Suprapubic skin (tissue), 4 donors: ENCODE data around the gene CNIH2. TPM values are rescaled to one million over a fixed set of nuclear protein-coding genes. Genes with fewer than 3 reads are reported as not detected.

Source experiments
- DNase-seq, 2 donors: peaks; one replicate each; pipeline ENCODE4 v3.0.0-alpha.2; 2019; ENCODE audit warnings: low spot score in 2 of 2
- H3K27ac ChIP-seq: fragments of 200-600 bp; sonication (generic); one replicate; pipeline ENCODE4 v1.5.1; 2019
- H3K27me3 ChIP-seq: fragments of 200-600 bp; sonication (generic); one replicate; pipeline ENCODE4 v1.5.1; 2019
- H3K36me3 ChIP-seq: fragments of 200-600 bp; sonication (generic); one replicate; pipeline ENCODE4 v1.5.1; 2019
- H3K4me1 ChIP-seq: fragments of 200-600 bp; sonication (generic); one replicate; pipeline ENCODE4 v1.5.1; 2019
- H3K4me3 ChIP-seq: fragments of 200-600 bp; sonication (generic); one replicate; pipeline ENCODE4 v1.5.1; 2019; ENCODE audit warnings: mild to moderate bottlenecking
- H3K9me3 ChIP-seq: fragments of 200-600 bp; sonication (generic); one replicate; pipeline ENCODE4 v1.5.1; 2019
- EP300 ChIP-seq: sonication (generic); formaldehyde crosslinking; IDR thresholded peaks from one replicate; pipeline ENCODE4 v1.6.1; 2017; ENCODE audit warnings: antibody characterized with exemption
- POLR2A ChIP-seq, 2 donors: fragments of 450-650 bp; IDR thresholded peaks; one replicate each; pipeline ENCODE4 v1.6.1; 2017; ENCODE audit warnings: antibody characterized with exemption in 2 of 2, mild to moderate bottlenecking in 2 of 2, moderate library complexity in 2 of 2
- POLR2AphosphoS5 ChIP-seq, 3 donors: sonication (generic); formaldehyde crosslinking; IDR thresholded peaks; one replicate each; pipeline ENCODE4 v1.6.1; 2017; ENCODE audit warnings: antibody characterized with exemption in 3 of 3
- WGBS: methylation state at CpG from one replicate; pipeline ENCODE4 v1.1.5; 2018; 5-methylcytosine and 5-hydroxymethylcytosine counted together
- total RNA-seq, 4 donors: library from RNA; depleted of rRNA; stranded (reverse); fragments of >200 nt; gene quantifications; one replicate each; pipeline ENCODE4 v1.1.0, GENCODE V29; 2016
- TF ChIP-seq, protein P1 (sequence below), 2 donors: fragments of 200-600 bp in 1 of 2; fragments of 450-650 bp in 1 of 2; sonication (generic) in 1 of 2; IDR thresholded peaks; one replicate each; pipeline ENCODE4 v1.5.1; 2016 to 2019; ENCODE audit warnings: antibody characterized with exemption in 2 of 2, mild to moderate bottlenecking in 1 of 2, moderate library complexity in 1 of 2

The CNIH2 gene
- total RNA-seq, 4 donors from 2014 or later: 1.1 to 2.5 (median 1.9) TPM; not detected in 1

DNA sequence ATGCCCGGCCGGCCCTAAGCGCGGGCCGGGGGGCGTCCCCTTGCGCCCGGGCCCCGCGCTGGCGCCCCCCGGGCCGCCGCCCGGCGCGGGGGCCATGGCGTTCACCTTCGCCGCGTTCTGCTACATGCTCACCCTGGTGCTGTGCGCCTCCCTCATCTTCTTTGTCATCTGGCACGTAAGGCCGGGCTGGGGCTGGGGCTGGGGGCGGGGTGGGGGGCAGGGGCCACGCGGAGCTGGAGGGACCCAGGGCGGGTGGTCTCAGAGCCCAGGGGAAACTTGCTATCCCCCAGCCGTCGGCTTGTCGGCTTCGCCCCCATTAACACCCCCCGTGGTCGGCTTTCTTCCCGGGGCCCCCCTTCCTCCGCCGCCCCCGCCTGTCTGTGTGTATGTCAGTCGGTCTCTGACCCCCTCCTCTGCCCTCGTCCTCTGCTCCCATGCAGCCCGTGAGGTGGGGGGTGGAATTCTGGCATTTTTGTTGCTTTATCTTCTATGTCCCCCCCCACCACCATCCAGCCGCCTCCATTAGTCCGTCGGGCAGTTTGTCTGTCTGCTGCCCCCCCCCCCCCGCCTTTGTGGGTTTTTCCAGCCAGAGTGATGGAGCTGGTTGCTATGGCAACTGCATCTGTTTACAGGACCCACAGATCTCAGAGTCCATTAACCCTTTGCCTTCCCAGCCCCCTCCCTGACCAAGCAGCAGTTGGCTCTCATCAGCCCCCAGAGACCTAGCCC, 552 bp downstream of the CNIH2 start:
- Histone ChIP-seq H3K27ac (no peak overlapping the region), H3K4me3 (peak overlapping the region; percentile 42), H3K36me3 (peaks cover 35% of the 10 kb centered on the region), H3K27me3 (no peaks in the 10 kb centered on the region), H3K4me1 (peaks cover 41% of the 10 kb centered on the region), H3K9me3 (no peaks in the 10 kb centered on the region)
- TF ChIP-seq POLR2AphosphoS5 (IDR thresholded peaks at IDR 0.05) (no peak), EP300 (no peak), POLR2A (IDR thresholded peaks at IDR 0.05) (no peak)
- TF ChIP-seq, protein P1, sequence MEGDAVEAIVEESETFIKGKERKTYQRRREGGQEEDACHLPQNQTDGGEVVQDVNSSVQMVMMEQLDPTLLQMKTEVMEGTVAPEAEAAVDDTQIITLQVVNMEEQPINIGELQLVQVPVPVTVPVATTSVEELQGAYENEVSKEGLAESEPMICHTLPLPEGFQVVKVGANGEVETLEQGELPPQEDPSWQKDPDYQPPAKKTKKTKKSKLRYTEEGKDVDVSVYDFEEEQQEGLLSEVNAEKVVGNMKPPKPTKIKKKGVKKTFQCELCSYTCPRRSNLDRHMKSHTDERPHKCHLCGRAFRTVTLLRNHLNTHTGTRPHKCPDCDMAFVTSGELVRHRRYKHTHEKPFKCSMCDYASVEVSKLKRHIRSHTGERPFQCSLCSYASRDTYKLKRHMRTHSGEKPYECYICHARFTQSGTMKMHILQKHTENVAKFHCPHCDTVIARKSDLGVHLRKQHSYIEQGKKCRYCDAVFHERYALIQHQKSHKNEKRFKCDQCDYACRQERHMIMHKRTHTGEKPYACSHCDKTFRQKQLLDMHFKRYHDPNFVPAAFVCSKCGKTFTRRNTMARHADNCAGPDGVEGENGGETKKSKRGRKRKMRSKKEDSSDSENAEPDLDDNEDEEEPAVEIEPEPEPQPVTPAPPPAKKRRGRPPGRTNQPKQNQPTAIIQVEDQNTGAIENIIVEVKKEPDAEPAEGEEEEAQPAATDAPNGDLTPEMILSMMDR (IDR thresholded peaks at IDR 0.05): no peak
- no peak for DNase-seq
- 5% methylated on average over 15 of the region's 45 CpGs for WGBS

DNA sequence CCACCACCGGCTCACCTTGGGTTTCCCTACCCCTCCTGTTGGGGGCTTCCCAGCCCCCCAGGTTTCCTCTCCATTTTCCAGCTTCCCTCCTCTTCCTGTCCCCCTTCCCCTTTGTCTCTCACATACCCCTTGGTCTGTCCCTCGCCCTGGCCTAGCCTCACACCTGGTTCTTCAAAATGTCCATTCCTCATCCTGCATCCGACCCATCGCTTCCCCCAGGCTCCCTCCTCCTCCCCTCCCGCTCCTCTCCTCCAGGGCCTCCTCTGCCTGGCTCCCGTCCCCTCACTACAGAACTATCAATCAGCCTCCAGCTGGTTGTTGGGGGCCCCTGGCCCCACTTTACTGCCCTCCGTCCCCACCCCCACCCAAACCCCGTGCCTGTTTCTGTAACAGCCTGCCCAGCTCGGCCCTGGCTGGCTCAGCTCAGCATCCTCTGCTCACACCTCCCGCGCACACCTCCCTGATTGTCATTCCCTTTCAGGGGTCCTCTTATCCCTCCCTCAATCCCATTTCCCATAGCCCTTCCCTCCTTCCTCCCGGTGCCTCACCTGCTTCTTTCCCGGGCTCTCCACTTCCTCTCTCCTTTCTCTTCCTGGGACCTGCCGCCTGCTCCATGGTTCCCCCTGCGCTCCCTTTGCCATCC, 1.2 kb downstream of the CNIH2 start:
- TF ChIP-seq POLR2AphosphoS5 (IDR thresholded peaks at IDR 0.05): no peak
- TF ChIP-seq, protein P1 (IDR thresholded peaks at IDR 0.05): no peak
- TF ChIP-seq POLR2A (IDR thresholded peaks at IDR 0.05): no peak
- TF ChIP-seq EP300: no peak
- Histone ChIP-seq H3K36me3 (peaks cover 30% of the 10 kb centered on the region), H3K27me3 (no peaks in the 10 kb centered on the region), H3K9me3 (no peaks in the 10 kb centered on the region), H3K4me3 (no peak overlapping the region), H3K27ac (no peak overlapping the region), H3K4me1 (peaks cover 34% of the 10 kb centered on the region)
- 72% methylated on average over 15 of the region's 15 CpGs for WGBS
- no peak for DNase-seq

DNA sequence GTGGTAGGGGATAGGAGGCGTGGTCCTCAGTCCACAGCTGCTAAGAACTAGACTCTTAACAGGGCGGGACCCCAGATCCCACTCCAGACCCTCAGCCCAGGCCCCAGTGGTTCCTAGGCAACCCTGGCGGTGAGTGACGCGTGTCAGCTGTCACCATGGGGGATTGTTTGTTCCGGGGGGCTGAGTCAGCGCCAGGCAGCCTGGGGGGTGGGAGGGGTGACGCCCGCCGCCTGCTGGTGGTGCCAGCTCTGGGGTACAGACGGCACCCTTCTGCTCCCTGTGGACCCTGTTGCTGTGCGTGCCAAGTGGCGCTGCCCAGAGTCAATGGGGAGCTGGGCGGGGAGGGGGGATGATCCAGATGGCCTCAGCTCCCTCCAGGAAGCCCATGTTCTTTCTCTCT, 2.5 kb downstream of the CNIH2 start:
- no CpG with 5 or more reads among the region's 14 CpGs for whole genome bisulfite sequencing

DNA sequence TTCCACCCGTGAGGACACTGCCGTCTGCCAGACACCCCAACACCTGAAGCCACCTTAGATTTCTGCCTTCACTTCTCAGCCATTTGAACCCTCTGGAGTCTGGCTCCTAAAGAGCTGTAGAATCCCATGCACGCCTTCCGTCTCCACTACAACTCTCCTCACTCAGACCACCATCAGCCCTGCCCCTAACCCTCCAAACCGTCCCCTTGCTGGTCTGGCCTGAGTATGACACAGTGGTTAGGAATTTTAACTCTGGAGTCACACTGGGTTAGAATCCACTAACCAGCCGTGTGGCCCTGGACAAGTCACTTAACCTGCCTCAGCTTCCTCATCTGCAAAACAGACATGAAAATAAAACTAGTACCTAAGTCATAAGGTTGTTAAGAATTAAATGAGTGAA, 3.0 kb downstream of the CNIH2 start:
- peaks cover 26% of the 10 kb centered on the region for H3K4me1 ChIP-seq
- no peaks in the 10 kb centered on the region for H3K9me3 ChIP-seq
- no peaks in the 10 kb centered on the region for H3K27me3 ChIP-seq
- H3K36me3 ChIP-seq: peaks cover 20% of the 10 kb centered on the region
- 80% methylated on average over 6 of the region's 6 CpGs for WGBS
- no peak overlapping the region for H3K4me3 ChIP-seq
- DNase-seq: no peak
- TF ChIP-seq POLR2A (IDR thresholded peaks at IDR 0.05): no peak
- no peak overlapping the region for H3K27ac ChIP-seq

More for the DNA sequence above, 2.5 kb downstream of the CNIH2 start:
- H3K9me3 ChIP-seq: no peaks in the 10 kb centered on the region
- TF ChIP-seq EP300 (no peak), POLR2AphosphoS5 (IDR thresholded peaks at IDR 0.05) (no peak), POLR2A (IDR thresholded peaks at IDR 0.05) (no peak)
- TF ChIP-seq, protein P1 (IDR thresholded peaks at IDR 0.05): no peak
- no peak for DNase-seq
- H3K4me3 ChIP-seq: no peak overlapping the region
- peaks cover 26% of the 10 kb centered on the region for H3K36me3 ChIP-seq
- H3K27ac ChIP-seq: no peak overlapping the region
- no peaks in the 10 kb centered on the region for H3K27me3 ChIP-seq
- H3K4me1 ChIP-seq: peaks cover 26% of the 10 kb centered on the region

DNA sequence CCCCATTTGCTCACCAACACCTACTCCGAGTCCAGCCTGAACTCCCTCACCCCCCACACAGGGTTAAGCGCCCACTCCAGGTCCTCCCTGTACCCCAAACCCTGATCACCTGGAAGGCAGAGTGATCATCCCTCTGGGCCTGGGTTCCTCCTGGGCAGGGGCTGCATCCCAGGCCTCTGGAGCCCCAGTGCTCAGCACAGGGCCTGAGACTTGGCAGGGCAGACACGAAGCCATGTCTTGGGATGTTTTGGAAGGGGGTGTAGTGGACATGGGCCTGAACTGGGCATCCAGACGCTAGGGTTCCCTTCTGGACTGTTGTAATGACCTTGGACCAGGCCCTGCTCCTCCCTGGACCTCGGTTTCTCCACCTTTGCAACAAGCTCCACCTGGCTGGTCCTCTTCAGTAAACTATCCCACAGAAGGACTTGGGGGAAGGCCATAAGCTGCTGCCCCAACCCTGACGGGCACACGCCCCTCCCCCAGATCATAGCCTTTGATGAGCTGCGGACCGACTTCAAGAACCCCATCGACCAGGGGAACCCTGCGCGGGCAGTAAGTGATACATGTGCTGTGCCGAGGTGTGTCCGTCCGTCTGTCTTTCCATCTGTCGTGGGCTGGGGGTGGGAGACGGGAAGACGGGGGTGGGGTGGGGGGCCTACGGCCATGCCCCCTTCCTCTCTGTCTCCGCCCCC, 3.9 kb downstream of the CNIH2 start:
- H3K27ac ChIP-seq: no peak overlapping the region
- peaks cover 11% of the 10 kb centered on the region for H3K36me3 ChIP-seq
- H3K4me1 ChIP-seq: peaks cover 26% of the 10 kb centered on the region
- no peaks in the 10 kb centered on the region for H3K27me3 ChIP-seq
- DNase-seq: no peak
- TF ChIP-seq POLR2AphosphoS5 (IDR thresholded peaks at IDR 0.05) (no peak), EP300 (no peak), POLR2A (IDR thresholded peaks at IDR 0.05) (no peak)
- TF ChIP-seq, protein P1 (IDR thresholded peaks at IDR 0.05): no peak
- WGBS: 64% methylated on average over 14 of the region's 20 CpGs
- H3K4me3 ChIP-seq: no peak overlapping the region
- no peaks in the 10 kb centered on the region for H3K9me3 ChIP-seq
